ENCODE results near the gene LYZL1. TPM values are rescaled to one million over a fixed set of nuclear protein-coding genes. Genes with fewer than 3 reads are reported as not detected.

Gene LYZL1
- total and polyA plus RNA-seq, 2 of the 8 experiments (the other 6 are each of a cell fraction or from before 2014, with no cell fraction given): not detected

DNA sequence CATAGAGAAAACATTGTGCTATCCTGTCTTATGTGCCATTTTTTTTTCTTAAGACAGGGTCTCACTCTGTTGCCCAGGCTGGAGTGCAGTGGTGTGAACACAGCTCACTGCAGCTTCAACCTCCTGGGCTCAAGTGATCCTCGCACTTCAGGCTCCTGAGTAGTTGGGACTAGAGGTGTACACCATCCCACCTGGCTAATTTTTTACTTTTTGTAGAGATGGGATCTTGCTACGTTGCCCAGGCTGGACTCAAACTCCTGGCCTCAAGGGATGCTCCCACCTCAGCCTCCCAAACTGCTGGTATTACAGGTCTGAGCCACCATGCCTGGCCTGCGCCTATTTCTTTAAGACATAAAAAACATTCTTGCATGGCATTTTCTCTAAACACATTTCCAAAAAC is 20.6 kb downstream of the LYZL1 start:
- H3K4ac ChIP-seq (replicated peaks; ENCODE audit: insufficient read length, low read depth, low read length): no peak overlapping the region
- no peak overlapping the region for H3K18ac ChIP-seq (ENCODE audit: extremely low read depth, low read length)
- ChIA-PET CTCF (ENCODE audit: partially characterized antibody) (interaction anchor here (0.6 kb wide), 2 partner anchors 179 to 231 kb away, joined by 3 read pairs; no protein-coding TSS in a partner anchor), POLR2A (ENCODE audit: partially characterized antibody) (no interaction called here)
- H2AFZ ChIP-seq (ENCODE audit: low read length): no peak overlapping the region
- no peaks in the 10 kb centered on the region for H3K27me3 ChIP-seq (replicated peaks in 1 of 4; ENCODE audit: control insufficient read depth in 3 of 4, extremely low read depth in 1 of 4, insufficient read depth in 3 of 4, low read length in 3 of 4)
- H3K4me1 ChIP-seq (replicated peaks in 1 of 4; ENCODE audit: control insufficient read depth in 3 of 4, insufficient read depth in 4 of 4, low read length in 3 of 4): no peaks in the 10 kb centered on the region
- no peak overlapping the region for H3K4me3 ChIP-seq (ENCODE audit: extremely low read depth in 1 of 4, insufficient read depth in 2 of 4, low read depth in 3 of 4, low read length in 4 of 4)
- 91% methylated on average over 3 of the region's 3 CpGs; no CpG with 5 or more reads in 1 of the 2 experiments for WGBS, 2 experiments (ENCODE audit: extremely low coverage in 1 of 2, insufficient coverage in 1 of 2, insufficient read length in 1 of 2, insufficient replicate concordance in 2 of 2, low coverage in 1 of 2, low lambda C conversion rate in 2 of 2, missing lambda C conversion rate in 1 of 2)
- H4K20me1 ChIP-seq (replicated peaks in 1 of 2; ENCODE audit: control insufficient read depth in 1 of 2, insufficient read depth in 2 of 2, low read length in 2 of 2): no peaks in the 10 kb centered on the region
- H2BK15ac ChIP-seq (ENCODE audit: low read length): no peak overlapping the region
- H3K9me3 ChIP-seq (ENCODE audit: insufficient read depth in 2 of 2, low read depth in 1 of 2, low read length in 1 of 2): no peaks in the 10 kb centered on the region
- H4K91ac ChIP-seq (replicated peaks; ENCODE audit: insufficient read length, low read length): no peak overlapping the region
- no peak overlapping the region for H3K56ac ChIP-seq (replicated peaks; ENCODE audit: insufficient read length, low read depth, low read length)
- no peak overlapping the region for H2BK120ac ChIP-seq (replicated peaks; ENCODE audit: low read depth, low read length)
- H3K27ac ChIP-seq (ENCODE audit: low read depth, low read length): no peak overlapping the region
- H3K23me2 ChIP-seq (ENCODE audit: low read depth, low read length): no peaks in the 10 kb centered on the region
- no peak overlapping the region for H4K5ac ChIP-seq (ENCODE audit: insufficient read length, low read depth, low read length)
- TF ChIP-seq SIX5 (IDR thresholded peaks at IDR 0.05; ENCODE audit: low read depth, low read length): no peak
- no peak overlapping the region for H3K23ac ChIP-seq (ENCODE audit: insufficient read length)
- no peak overlapping the region for H3K14ac ChIP-seq (ENCODE audit: insufficient read length)
- H2BK5ac ChIP-seq (ENCODE audit: low read depth, low read length): no peak overlapping the region
- H2AK5ac ChIP-seq (ENCODE audit: low read depth, low read length): no peak overlapping the region
- no peak overlapping the region for H3K9ac ChIP-seq (replicated peaks in 1 of 4; ENCODE audit: extremely low read depth in 1 of 4, low read depth in 3 of 4, low read length in 3 of 4)
- H3K79me2 ChIP-seq (ENCODE audit: control insufficient read depth in 1 of 2, insufficient read depth in 2 of 2, low read length in 2 of 2): no peaks in the 10 kb centered on the region
- no peaks in the 10 kb centered on the region for H3K36me3 ChIP-seq (ENCODE audit: control insufficient read depth in 2 of 4, insufficient read depth in 4 of 4, low read length in 3 of 4)
- H3K79me1 ChIP-seq (ENCODE audit: low read depth, low read length): no peaks in the 10 kb centered on the region
- no peak overlapping the region for H2BK20ac ChIP-seq (ENCODE audit: low read length)
- H2BK12ac ChIP-seq (ENCODE audit: low read depth, low read length): no peak overlapping the region
- no peak overlapping the region for H4K8ac ChIP-seq (ENCODE audit: extremely low read depth, insufficient read depth, low read length)
- H3K4me2 ChIP-seq (ENCODE audit: insufficient read depth in 1 of 2, low read depth in 2 of 2, low read length in 2 of 2): no peak overlapping the region
- FAIRE-seq (no peak), DNase-seq (ENCODE audit: low read depth in 1 of 2, low spot score in 2 of 2) (no peak)

Data from H1 (cell line).